GM12878 (cell line): ENCODE results near the gene BANP. TPM values are rescaled to one million over a fixed set of nuclear protein-coding genes. Genes with fewer than 3 reads are reported as not detected.

ENCODE experiments used
- ATAC-seq: fragments of 200-7000 bp; cut with Tn5 transposase; 3 replicates; pipeline ENCODE4 v1.9.1; 2020; ENCODE audit warnings: mild to moderate bottlenecking, moderate library complexity
- BruUV-seq: library from RNA; stranded (reverse); fragments of 400-500 nt; replicated peaks from 2 replicates; lab custom pipeline; 2021; lab: Mats Ljungman, UMichigan
- CTCF ChIA-PET: fragments of 300-600 bp; sonication (Branson Sonifier 250); formaldehyde crosslinking; extraction: SDS; loops from one replicate; lab custom pipeline; 2021; ENCODE audit warnings: inconsistent platforms; lab: Yijun Ruan, JAX
- POLR2A ChIA-PET: fragments of 350-600 bp; formaldehyde crosslinking; extraction: SDS; loops from one replicate; lab custom pipeline; 2021; ENCODE audit warnings: inconsistent platforms; lab: Charles Lee
- RAD21 ChIA-PET: fragments of 300-600 bp; sonication (Branson Sonifier 250); formaldehyde crosslinking; loops from one replicate; lab custom pipeline; 2023; ENCODE audit warnings: antibody characterized with exemption; ENCODE audit not compliant: unreplicated experiment; lab: Charles Lee
- SMC1A ChIA-PET: fragments of 300-600 bp; sonication (Branson Sonifier 250); formaldehyde crosslinking; loops from one replicate; lab custom pipeline; 2023; ENCODE audit not compliant: unreplicated experiment, uncharacterized antibody; lab: Charles Lee
- DNase-seq: peaks from one replicate; pipeline ENCODE4 v3.0.0-alpha.2; 2011; ENCODE audit warnings: low read depth, low spot score
- FAIRE-seq: peaks from 3 replicates; lab custom pipeline; 2011; peaks lifted over from hg19 to GRCh38; lab: Jason Lieb, UNC
- H2AFZ ChIP-seq: 2 replicates; pipeline ENCODE4 v1.6.0; 2011; ENCODE audit warnings: low read depth, low read length, control low read depth; ENCODE audit not compliant: control insufficient read depth
- H3K27ac ChIP-seq: 2 replicates; pipeline ENCODE4 v1.5.1; 2011; ENCODE audit warnings: control low read depth; ENCODE audit not compliant: control insufficient read depth, insufficient read depth
- H3K27me3 ChIP-seq, 2 experiments: replicated peaks in 1 of 2; 2 replicates each; pipeline versions ENCODE4 v1.6.0 to v1.6.1; 2011; ENCODE audit warnings: low read length in 1 of 2; ENCODE audit not compliant: control insufficient read depth in 2 of 2, insufficient read depth in 2 of 2
- H3K36me3 ChIP-seq, 2 experiments: 2 replicates each; pipeline ENCODE4 v1.5.1; 2011; ENCODE audit warnings: low read length in 1 of 2; ENCODE audit not compliant: control insufficient read depth in 2 of 2, insufficient read depth in 2 of 2
- H3K4me1 ChIP-seq: 2 replicates; pipeline ENCODE4 v1.6.1; 2011; ENCODE audit warnings: mild to moderate bottlenecking, low read length, moderate library complexity, mixed read lengths; ENCODE audit not compliant: control insufficient read depth, insufficient read depth
- H3K4me2 ChIP-seq: 2 replicates; pipeline ENCODE4 v1.6.0; 2011; ENCODE audit warnings: control low read depth; ENCODE audit not compliant: control insufficient read depth, insufficient read depth
- H3K4me3 ChIP-seq: fragments of 200-600 bp; sonication (generic); 2 replicates; pipeline ENCODE4 v1.5.1; 2016
- H3K79me2 ChIP-seq: 2 replicates; pipeline ENCODE4 v1.6.0; 2011; ENCODE audit warnings: low read length; ENCODE audit not compliant: control insufficient read depth, insufficient read depth
- H3K9ac ChIP-seq: 2 replicates; pipeline ENCODE4 v1.8.0; 2011; ENCODE audit warnings: low read length, control low read depth, mixed read lengths; ENCODE audit not compliant: control insufficient read depth, insufficient read depth
- H3K9me3 ChIP-seq: replicated peaks from 3 replicates; pipeline ENCODE4 v1.5.1; 2011; ENCODE audit warnings: mild to moderate bottlenecking, low read length; ENCODE audit not compliant: control insufficient read depth, insufficient read depth
- H4K20me1 ChIP-seq: 2 replicates; pipeline ENCODE4 v1.6.0; 2011; ENCODE audit not compliant: control insufficient read depth, insufficient read depth
- CHD1 ChIP-seq: IDR thresholded peaks from 2 replicates; pipeline ENCODE4 v1.6.1; 2012; ENCODE audit warnings: low read depth, low read length, improper control_type of control experiment
- CTCF ChIP-seq, 3 experiments: IDR thresholded peaks in 2 of 3; conservative IDR thresholded peaks in 1 of 3; 2 replicates each; pipeline ENCODE4 v1.5.1; 2011; ENCODE audit warnings: low read depth in 3 of 3, low read length in 3 of 3, mild to moderate bottlenecking in 3 of 3, control low read depth in 2 of 3, moderate library complexity in 2 of 3, inconsistent platforms in 1 of 3, mixed read lengths in 1 of 3; ENCODE audit not compliant: control insufficient read depth in 2 of 3, insufficient read depth in 1 of 3; ENCODE audit errors: extremely low read depth in 1 of 3
- DPF2 ChIP-seq: fragments of 450-650 bp; IDR thresholded peaks from 2 replicates; pipeline ENCODE4 v1.6.1; 2017; ENCODE audit warnings: mild to moderate bottlenecking
- GABPA ChIP-seq: IDR thresholded peaks from 2 replicates; pipeline ENCODE4 v1.6.1; 2014; ENCODE audit warnings: antibody characterized with exemption, low read depth, mild to moderate bottlenecking, inconsistent platforms
- LARP7 ChIP-seq: fragments of 450-650 bp; IDR thresholded peaks from 2 replicates; pipeline ENCODE4 v1.6.1; 2017; ENCODE audit warnings: mild to moderate bottlenecking
- REST ChIP-seq: IDR thresholded peaks from 2 replicates; pipeline ENCODE4 v1.6.1; 2012; ENCODE audit warnings: mild to moderate bottlenecking, low read depth, low read length
- RUNX3 ChIP-seq: IDR thresholded peaks from 2 replicates; pipeline ENCODE4 v1.6.1; 2012; ENCODE audit warnings: low read length, inconsistent platforms
- SMAD5 ChIP-seq: IDR thresholded peaks from 2 replicates; pipeline ENCODE4 v1.6.1; 2016; ENCODE audit warnings: antibody characterized with exemption, low read depth
- ZNF687 ChIP-seq: fragments of 450-650 bp; IDR thresholded peaks from 2 replicates; pipeline ENCODE4 v1.6.1; 2017; ENCODE audit warnings: mild to moderate bottlenecking, moderate library complexity
- WGBS: methylation state at CpG from one replicate; pipeline ENCODE4 v1.1.6; 2016; ENCODE audit warnings: low lambda C conversion rate; ENCODE audit not compliant: insufficient replicate concordance, insufficient coverage; ENCODE audit errors: missing lambda C conversion rate; 5-methylcytosine and 5-hydroxymethylcytosine counted together
- in situ Hi-C: fragments of 300-500 bp; cut with MboI; formaldehyde crosslinking; loops from 9 replicates; pipeline ENCODE4 v1.14.3; 2018; ENCODE audit warnings: mixed read lengths
- intact Hi-C: fragments of 100-400 bp; cut with micrococcal nuclease; formaldehyde crosslinking; loops from one replicate; pipeline ENCODE4 v1.14.2; 2022; ENCODE audit not compliant: unreplicated experiment
- polyA plus RNA-seq, 11 experiments: library from polyadenylated mRNA; depleted of rRNA in 4 of 11; unstranded in 6 of 11; stranded (reverse) in 5 of 11; fragments of >200 nt; fragmentation: Nextera tagmentation in 4 of 11; fragmentation: Illumina TruSeq in 1 of 11; extraction: Ambion mirVana in 4 of 11; extraction: Trizol in 1 of 11; gene quantifications; 1 replicate in 1 of 11; 2 replicates in 10 of 11; pipeline versions ENCODE4 v1.2.1 to v1.2.3, GENCODE V29; 2011 to 2016; ENCODE audit warnings: inconsistent platforms in 2 of 11, missing spikeins in 2 of 11, low read depth in 1 of 11
- total RNA-seq, 4 experiments: library from RNA; depleted of rRNA in 3 of 4; stranded (reverse); fragments of >200 nt in 3 of 4; fragmentation: Illumina TruSeq in 1 of 4; extraction: Trizol in 1 of 4; gene quantifications; 2 replicates each; pipeline versions ENCODE4 v1.2.1 to v1.2.3, GENCODE V29; 2013 to 2021

BANP gene
- total and polyA plus RNA-seq, 10 of the 15 experiments (the other 5 are each of a cell fraction or from before 2014, with no cell fraction given) = 3.9 to 21.9 (median 12.2) TPM

- ATAC-seq = no peak
- Histone ChIP-seq H2AFZ (no peak overlapping the region), H3K4me3 (peak overlapping the region; percentile 91), H3K27me3 (no peaks in the 10 kb centered on the region), H3K9ac (peak overlapping the region; percentile 100), H3K4me1 (peaks cover 21% of the 10 kb centered on the region), H3K4me2 (peak overlapping the region; percentile 83), H3K27ac (peak overlapping the region; percentile 95), H3K79me2 (peaks cover 49% of the 10 kb centered on the region), H4K20me1 (no peaks in the 10 kb centered on the region), H3K36me3 (0 out of 4 replicates have a peak, but pooled peaks cover 0 to 3% of the 10 kb centered on the region in 2 experiments), H3K9me3 (no peaks in the 10 kb centered on the region)
- POLR2A ChIA-PET = interaction anchor here (0.8 to 1.4 kb wide), 6 partner anchors 20 to 618 kb away, joined by 3 to 5 read pairs (median 4); partner anchors contain the start of genes FBXO31 and ZC3H18
- CTCF ChIA-PET = interaction anchor here (0.9 to 2.1 kb wide), 7 partner anchors 11 to 619 kb away, joined by 3 to 6 read pairs (median 3); no protein-coding TSS in a partner anchor
- RAD21 ChIA-PET = interaction anchor here (0.7 to 1.2 kb wide), 7 partner anchors 25 to 173 kb away, joined by 3 to 9 read pairs (median 4); partner anchors contain the start of gene SLC7A5
- SMC1A ChIA-PET = interaction anchor here (1.0 to 1.6 kb wide), 2 partner anchors 173 kb away, joined by 3 to 5 read pairs; no protein-coding TSS in a partner anchor
- in situ Hi-C loops (loop anchor here (25.0 kb wide), 1 partner anchor 485 kb away; no protein-coding TSS in a partner anchor), intact Hi-C loops (loop anchor here (2.0 to 10.0 kb wide), 3 partner anchors 93 to 563 kb away; no protein-coding TSS in a partner anchor)
- no peak for DNase-seq
- under 1% methylated on average over 53 of the region's 82 CpGs for WGBS
- no TSS peak for BruUV-seq
- no peak for FAIRE-seq
- TF ChIP-seq RUNX3 = peak; percentile 14; the same call in 1 of the 2 replicates
- no peak for TF ChIP-seq DPF2
- TF ChIP-seq CTCF (IDR thresholded peaks at IDR 0.05 in 2 of 3, conservative IDR thresholded peaks at IDR 0.05 in 1 of 3; ENCODE audit: control insufficient read depth in 2 of 3, extremely low read depth in 1 of 3, insufficient read depth in 1 of 3, low read depth in 3 of 3, low read length in 3 of 3) = peak in 1 of 3 experiments; percentile 17; a peak in 1 of 6 replicates
- TF ChIP-seq GABPA = no peak
- TF ChIP-seq REST = no peak
- 0 out of 2 replicates have a peak, but pooled peaks have one; percentile 45 for TF ChIP-seq LARP7
- peak; percentile 53; the same call in 1 of the 2 replicates for TF ChIP-seq CHD1
- peak; percentile 51; the same call in 1 of the 2 replicates for TF ChIP-seq SMAD5
- no peak for TF ChIP-seq ZNF687
These were observed 611 bp downstream of the BANP start for GRCh38 chr16:87951552-87952538.
